GM18508 (cell line): ENCODE measurements around the gene PINK1.

Experiments used
- ATAC-seq: cut with Tn5 transposase; IDR thresholded peaks from one replicate; pipeline ENCODE4 v1.9.1; 2021; ENCODE audit warnings: moderate number of reproducible peaks; ENCODE audit not compliant: insufficient read depth, unreplicated experiment

PINK1 gene

DNA sequence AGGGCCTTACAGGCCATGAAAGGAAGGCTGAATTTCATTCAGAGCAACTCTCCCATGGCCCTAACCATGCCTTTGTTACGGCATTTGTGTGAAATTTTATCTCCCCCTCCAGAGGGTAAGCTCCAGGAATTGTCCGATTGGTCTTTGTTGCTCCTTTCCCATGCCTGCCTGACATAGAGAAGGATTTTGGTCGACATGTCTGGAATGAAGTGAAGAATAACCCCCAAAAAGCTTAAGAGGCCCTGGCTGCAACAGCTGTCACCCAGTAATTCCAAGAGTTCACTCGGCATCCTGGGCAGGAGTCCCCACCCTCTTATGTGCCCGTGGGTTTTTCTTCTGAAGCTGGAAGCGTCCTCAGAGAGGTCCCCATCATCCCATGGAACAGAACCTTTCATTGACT is 23.7 kb upstream of the PINK1 start:
- no peak for ATAC-seq

DNA sequence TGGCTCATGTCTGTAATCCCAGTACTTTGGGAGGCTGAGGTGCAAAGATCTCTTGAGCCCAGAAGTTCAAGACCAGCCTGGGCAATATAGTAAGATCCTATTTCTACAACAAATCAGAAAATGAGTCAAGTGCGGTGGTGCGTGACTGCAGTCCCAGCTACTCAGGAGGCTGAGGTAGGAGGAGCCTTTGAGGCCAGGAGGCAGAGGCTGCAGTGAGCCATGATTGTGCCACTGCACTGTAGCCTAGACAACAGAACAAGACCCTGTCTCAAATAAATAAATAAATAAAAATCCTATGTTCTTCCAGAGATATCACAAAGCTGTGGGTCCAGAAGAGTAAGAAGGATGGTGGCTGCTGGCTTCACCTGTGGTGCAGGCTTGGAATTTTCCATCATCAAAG is 22.3 kb upstream of the PINK1 start:
- no peak for ATAC-seq

DNA sequence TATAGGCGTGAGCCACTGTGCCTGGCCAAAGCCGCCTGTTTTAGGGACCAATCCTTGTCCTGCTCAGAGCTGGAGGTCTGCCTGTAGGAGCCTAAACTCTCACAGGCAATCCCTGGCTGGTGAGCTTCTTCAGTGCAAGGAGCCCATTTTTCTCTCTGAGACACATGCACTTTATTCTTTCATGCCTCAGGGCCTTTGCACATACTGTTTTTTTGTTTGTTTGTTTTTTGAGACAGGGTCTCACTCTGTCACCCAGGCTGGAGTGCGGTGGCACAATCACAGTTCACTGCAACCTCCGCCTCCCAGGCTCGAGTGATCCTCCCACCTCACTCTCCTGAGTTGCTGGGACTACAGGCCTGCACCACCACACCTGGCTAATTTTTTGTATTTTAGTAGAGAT is 21.6 kb upstream of the PINK1 start:
- no peak for ATAC-seq

GRCh38 chr1:20612221-20612746 is 21.0 kb upstream of the PINK1 start:
- ATAC-seq = no peak

GRCh38 chr1:20614131-20614579 is 19.1 kb upstream of the PINK1 start:
- no peak for ATAC-seq

DNA sequence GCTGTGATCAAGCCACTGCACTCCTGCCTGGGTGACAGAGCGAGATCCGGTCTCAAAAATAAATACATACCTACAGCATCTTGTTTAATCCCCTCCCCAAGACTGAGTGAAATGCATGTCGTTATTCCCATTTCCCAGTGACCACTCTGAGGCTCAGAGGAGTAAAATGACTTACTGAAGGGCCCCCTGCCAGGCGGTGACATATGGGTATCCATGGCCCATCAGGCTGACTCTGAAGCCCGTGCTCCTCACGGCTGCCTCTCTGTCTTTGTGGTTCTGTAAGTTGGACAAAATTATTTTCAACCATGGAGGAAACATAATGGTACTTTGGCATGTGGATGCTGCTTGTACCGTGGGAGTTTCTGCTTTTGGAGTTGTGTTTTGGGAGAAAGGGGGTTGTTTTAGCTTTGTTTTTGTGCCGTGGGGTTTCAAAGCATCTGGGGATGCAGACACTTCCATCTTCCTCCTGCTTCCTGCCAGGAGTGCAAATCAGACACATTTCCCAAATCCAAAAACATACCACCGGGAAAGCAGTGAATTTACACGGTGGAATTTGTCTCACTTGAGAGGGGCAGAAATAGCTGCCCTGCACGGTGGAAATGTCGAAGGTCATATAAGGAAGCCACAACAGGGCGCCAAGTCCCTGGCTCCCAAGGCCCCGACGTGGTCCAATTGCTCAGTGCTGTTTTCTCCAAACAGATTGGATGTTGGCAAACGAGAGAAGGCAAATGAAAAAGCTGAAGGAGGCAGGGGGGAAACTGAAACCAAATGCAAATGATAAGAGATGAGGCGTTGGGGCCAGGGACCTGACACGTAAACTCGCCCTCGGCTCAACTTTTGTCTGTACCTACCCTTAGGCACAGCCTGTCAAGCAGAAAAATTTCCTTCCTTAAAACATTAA is 17.1 kb upstream of the PINK1 start:
- no peak for ATAC-seq

GRCh38 chr1:20616847-20617487 is 16.3 kb upstream of the PINK1 start:
- no peak for ATAC-seq

DNA sequence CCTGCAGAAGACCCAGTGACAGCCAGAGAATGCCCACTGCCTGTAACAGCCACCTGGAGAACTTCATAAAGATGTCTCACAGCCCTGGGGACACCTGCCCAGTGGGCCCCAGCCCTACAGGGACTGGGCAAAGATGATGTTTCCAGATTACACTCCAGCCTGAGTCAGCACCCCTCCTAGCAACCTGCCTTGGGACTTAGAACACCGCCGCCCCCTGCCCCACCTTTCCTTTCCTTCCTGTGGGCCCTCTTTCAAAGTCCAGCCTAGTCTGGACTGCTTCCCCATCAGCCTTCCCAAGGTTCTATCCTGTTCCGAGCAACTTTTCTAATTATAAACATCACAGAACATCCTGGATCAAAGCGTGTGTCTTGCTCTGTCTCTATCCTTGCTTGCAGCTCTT is 14.7 kb upstream of the PINK1 start:
- no peak for ATAC-seq

- ATAC-seq = no peak
Observed at GRCh38 chr1:20619999-20620398, 13.3 kb upstream of the PINK1 start.

- ATAC-seq = no peak
Observed at GRCh38 chr1:20621012-20621411, 12.2 kb upstream of the PINK1 start.

- ATAC-seq = no peak
Observed at GRCh38 chr1:20624709-20625108, 8.5 kb upstream of the PINK1 start.

DNA sequence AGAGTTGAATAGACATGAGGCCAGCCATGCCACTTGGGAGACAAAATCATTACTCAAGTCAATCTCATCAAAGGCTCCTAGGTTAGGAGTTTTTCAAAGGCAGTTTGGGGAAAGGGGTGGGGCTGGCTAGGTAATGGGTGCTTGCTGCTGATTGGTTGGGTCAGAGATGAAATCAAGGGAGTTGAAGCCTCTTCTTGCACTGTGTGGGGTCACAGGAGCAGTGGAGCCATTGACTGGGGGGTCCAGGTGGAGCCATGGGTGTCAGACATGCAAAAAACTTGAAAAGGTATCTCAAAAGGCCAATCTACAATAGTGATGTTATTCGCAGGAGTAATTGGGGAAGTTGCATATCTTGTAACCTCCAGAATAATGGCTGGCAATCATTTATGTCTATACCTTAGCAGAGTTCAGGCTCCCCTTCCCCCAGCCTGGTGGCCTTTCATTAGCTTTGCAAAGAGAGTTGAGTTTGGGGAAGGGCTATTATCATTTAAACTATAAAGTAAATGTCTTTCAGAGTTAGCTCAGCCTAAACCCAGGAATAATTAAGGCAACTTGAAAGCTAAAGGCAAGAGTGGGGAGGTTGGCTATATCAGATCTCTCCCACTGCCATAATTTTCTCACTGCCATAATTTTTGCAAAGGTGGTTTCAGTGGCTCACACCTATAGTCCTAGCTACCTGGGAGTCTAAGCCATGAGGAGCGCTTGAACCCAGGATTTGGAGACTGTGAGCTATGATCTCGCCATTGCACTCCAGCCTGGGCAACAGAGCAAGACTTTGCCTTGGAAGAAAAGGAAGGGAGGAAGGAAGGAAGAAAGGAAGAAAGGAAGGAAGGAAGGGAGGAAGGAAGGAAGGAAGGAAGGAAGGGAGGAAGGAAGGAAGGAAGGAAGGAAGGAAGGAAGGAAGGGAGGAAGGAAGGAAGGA is 7.8 kb upstream of the PINK1 start:
- ATAC-seq = no peak

GRCh38 chr1:20626098-20626427 is 7.2 kb upstream of the PINK1 start:
- no peak for ATAC-seq

DNA sequence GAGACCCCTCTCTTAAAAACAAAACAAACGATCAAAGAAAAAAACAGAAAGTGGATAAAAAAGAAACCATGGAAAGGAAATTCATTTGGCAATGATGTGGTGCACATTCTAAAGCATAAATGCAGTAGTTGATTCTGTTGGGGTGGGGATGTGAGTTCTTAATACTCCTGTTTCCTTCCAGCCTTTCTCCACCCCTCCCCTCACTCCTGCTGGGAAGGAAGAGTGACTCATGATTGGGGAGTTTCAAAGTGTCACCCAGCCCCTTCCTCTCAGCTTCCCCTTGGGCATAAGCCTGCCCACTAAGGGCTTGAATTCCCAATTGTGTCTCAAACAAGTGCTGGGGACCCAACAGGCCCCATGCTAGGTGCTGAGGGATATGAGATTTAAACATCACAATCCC is 6.7 kb upstream of the PINK1 start:
- no peak for ATAC-seq

DNA sequence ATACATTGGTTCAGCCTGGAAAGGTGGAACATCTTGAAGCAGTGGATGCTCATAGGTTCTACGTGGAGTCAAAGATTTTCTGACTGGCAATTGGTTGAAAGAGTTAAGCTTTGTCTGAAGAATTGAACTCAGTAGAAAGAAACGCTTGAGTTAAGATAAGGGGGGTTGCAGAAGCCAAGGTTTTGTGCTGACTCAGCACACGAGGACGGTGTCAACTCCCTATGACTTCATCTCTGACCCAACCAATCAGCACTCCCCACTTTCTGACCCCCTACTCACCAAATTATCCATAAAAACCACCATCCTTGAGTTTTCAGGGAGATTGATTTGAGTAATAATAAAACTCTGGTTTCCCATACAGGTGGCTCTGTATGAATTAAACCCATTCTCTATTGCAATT is 2.5 kb upstream of the PINK1 start:
- ATAC-seq = no peak

DNA sequence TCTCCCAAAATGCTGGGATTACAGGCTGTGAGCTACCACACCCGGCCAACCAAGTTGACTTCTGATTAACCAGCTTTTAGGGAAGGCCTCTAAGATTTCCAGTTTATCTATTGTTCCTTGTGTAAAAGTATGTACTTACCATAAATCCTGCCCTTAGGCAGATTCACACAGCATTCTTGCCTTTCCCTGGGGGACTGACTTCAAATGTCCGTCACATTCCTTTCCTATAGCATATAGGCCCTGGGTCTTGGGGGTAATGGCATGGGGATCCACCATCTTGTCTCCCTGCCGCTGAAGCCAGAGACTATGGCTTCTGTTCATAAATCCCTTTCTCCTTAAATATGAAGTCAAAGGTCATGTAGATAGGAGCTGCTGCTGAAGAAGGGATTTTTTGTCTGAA is 872 bp upstream of the PINK1 start:
- ATAC-seq = no peak

- no peak for ATAC-seq
Observed at GRCh38 chr1:20634065-20634593, 871 bp downstream of the PINK1 start.

GRCh38 chr1:20634594-20635084 is 1.4 kb downstream of the PINK1 start:
- no peak for ATAC-seq

- no peak for ATAC-seq
Observed at GRCh38 chr1:20636785-20637347, 3.6 kb downstream of the PINK1 start.

GRCh38 chr1:20640183-20640597 is 6.9 kb downstream of the PINK1 start:
- ATAC-seq = no peak
